Hematopoietic multipotent progenitor cell treated with erythropoietin and hydrocortisone succinate and interleukin-3 and kit ligand, for 17 days (in vitro differentiated cells): ENCODE data around the gene S100A16.
"Not testable (repeated sequence)": the region's sequence is repeated elsewhere in the genome, so short reads cannot be mapped to it uniquely, and the experiment has no call there.

ENCODE experiments used
- DNase-seq: peaks from one replicate; pipeline ENCODE4 v3.0.0-alpha.2; 2015; ENCODE audit warnings: low spot score

The S100A16 gene

GRCh38 chr1:153562021-153562420 is 50.9 kb downstream of the S100A16 start:
- not testable (repeated sequence) for DNase-seq

- DNase-seq: no peak
Measured at GRCh38 chr1:153561466-153561985, 51.4 kb downstream of the S100A16 start.

- DNase-seq: no peak
Measured at GRCh38 chr1:153560771-153561465, 52.0 kb downstream of the S100A16 start.

GRCh38 chr1:153560241-153560640 is 52.7 kb downstream of the S100A16 start:
- DNase-seq: no peak

- DNase-seq: no peak
Measured at GRCh38 chr1:153557877-153558276, 55.1 kb downstream of the S100A16 start.
